Right lobe of liver (tissue), 6 donors: ENCODE results near the gene P4HTM. TPM values are rescaled to one million over a fixed set of nuclear protein-coding genes. Genes with fewer than 3 reads are reported as not detected.
A peak's percentile ranks its signal among the peaks of the same experiment; 100 is the strongest.

Experiments used
- ATAC-seq, 4 donors: fragments of 200-7000 bp; cut with Tn5 transposase; one replicate each; pipeline ENCODE4 v1.9.1; 2020; ENCODE audit warnings: mild to moderate bottlenecking in 4 of 4, moderate library complexity in 4 of 4
- DNase-seq, 3 donors: peaks; one replicate each; pipeline ENCODE4 v3.0.0-alpha.2; 2020
- H3K27ac ChIP-seq, 3 donors: fragments of 200-600 bp; one replicate each; pipeline ENCODE4 v1.8.0; 2022
- H3K27me3 ChIP-seq, 2 donors: fragments of 200-600 bp; one replicate each; pipeline ENCODE4 v1.8.0; 2022
- H3K36me3 ChIP-seq, 4 donors: fragments of 200-600 bp; sonication (generic) in 1 of 4; one replicate each; pipeline versions ENCODE4 v1.5.1 to v1.8.0; 2017 to 2022; ENCODE audit warnings: control low read depth in 1 of 4
- H3K4me1 ChIP-seq, 4 donors: fragments of 200-600 bp; sonication (generic) in 1 of 4; one replicate each; pipeline versions ENCODE4 v1.5.1 to v1.8.0; 2017 to 2022; ENCODE audit warnings: control low read depth in 1 of 4
- H3K4me3 ChIP-seq, 3 donors: fragments of 200-600 bp; one replicate each; pipeline ENCODE4 v1.8.0; 2022
- H3K9me3 ChIP-seq, 4 donors: fragments of 200-600 bp; sonication (generic) in 1 of 4; one replicate each; pipeline versions ENCODE4 v1.5.1 to v1.8.0; 2017 to 2022; ENCODE audit warnings: control low read depth in 1 of 4
- POLR2A ChIP-seq: fragments of 450-650 bp; IDR thresholded peaks from one replicate; pipeline ENCODE4 v1.6.1; 2017; ENCODE audit warnings: antibody characterized with exemption, mild to moderate bottlenecking
- WGBS: methylation state at CpG from one replicate; pipeline ENCODE4 v1.1.6; 2018; ENCODE audit warnings: low coverage, low lambda C conversion rate; ENCODE audit not compliant: insufficient coverage; ENCODE audit errors: missing lambda C conversion rate; 5-methylcytosine and 5-hydroxymethylcytosine counted together
- intact Hi-C, 2 donors: fragments of 100-400 bp; cut with DNase I; formaldehyde crosslinking; loops; one replicate each; pipeline versions ENCODE4 v1.11.2 to v1.14.1; 2022
- total RNA-seq, 6 experiments: library from RNA; depleted of rRNA in 2 of 6; stranded (reverse); fragments of >200 nt in 2 of 6; fragmentation: NEBNext Ultra II Directional in 3 of 6; extraction: Animal tissue kit (Norgen Biotek cat#: 25700) in 3 of 6; gene quantifications; one replicate each; pipeline versions ENCODE4 v1.1.0 to v1.2.4, GENCODE V29; 2016 to 2023
- TF ChIP-seq, protein P1 (sequence below), 4 donors: fragments of 200-600 bp in 3 of 4; fragments of 450-650 bp in 1 of 4; IDR thresholded peaks; one replicate each; pipeline versions ENCODE4 v1.5.1 to v1.8.0; 2016 to 2022; ENCODE audit warnings: antibody characterized with exemption in 4 of 4, mild to moderate bottlenecking in 2 of 4
- donor health status: DM: no; HTN: yes; CAD: no.
- donor health status: DM: no; HTN: no; CAD: no.
- donor health status: DM: no; HTN: no; CAD: no.
- donor health status: DM: no; HTN: yes; CAD: no.
- donor health status: DM: no; HTN: yes; CAD: no.

The P4HTM gene
- total RNA-seq, 6 experiments from 2014 or later, result 7.7 to 19.2 (median 11.1) TPM

DNA sequence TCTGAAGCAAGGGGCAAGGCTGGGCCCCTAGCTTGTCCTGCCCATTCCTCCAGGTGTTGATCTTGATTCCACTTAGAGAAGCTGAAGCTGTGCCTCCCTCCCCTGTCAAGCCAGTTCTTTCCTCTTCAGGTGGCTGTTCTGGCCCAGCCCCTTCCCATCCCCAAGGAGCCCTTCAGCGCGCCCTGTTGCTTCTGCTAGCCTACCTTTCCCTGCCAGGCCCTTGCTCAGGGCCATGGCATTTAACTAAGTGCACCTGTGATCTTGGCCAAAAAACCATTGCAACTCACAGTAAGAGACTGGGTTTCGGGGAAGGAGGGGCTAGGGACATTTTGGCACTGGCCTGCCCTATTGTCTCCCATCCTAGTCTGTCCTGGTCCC, 15.3 kb downstream of the P4HTM start:
- Histone ChIP-seq H3K27ac (peak overlapping the region in 1 of 3 donors; percentile 57), H3K4me1 (peaks cover 0 to 29% (median 11%) of the 10 kb centered on the region in 4 donors), H3K9me3 (no peaks in the 10 kb centered on the region), H3K4me3 (no peak overlapping the region), H3K27me3 (no peaks in the 10 kb centered on the region), H3K36me3 (no peaks in the 10 kb centered on the region)
- WGBS, result 100% methylated on average over 2 of the region's 3 CpGs
- TF ChIP-seq, protein P1, sequence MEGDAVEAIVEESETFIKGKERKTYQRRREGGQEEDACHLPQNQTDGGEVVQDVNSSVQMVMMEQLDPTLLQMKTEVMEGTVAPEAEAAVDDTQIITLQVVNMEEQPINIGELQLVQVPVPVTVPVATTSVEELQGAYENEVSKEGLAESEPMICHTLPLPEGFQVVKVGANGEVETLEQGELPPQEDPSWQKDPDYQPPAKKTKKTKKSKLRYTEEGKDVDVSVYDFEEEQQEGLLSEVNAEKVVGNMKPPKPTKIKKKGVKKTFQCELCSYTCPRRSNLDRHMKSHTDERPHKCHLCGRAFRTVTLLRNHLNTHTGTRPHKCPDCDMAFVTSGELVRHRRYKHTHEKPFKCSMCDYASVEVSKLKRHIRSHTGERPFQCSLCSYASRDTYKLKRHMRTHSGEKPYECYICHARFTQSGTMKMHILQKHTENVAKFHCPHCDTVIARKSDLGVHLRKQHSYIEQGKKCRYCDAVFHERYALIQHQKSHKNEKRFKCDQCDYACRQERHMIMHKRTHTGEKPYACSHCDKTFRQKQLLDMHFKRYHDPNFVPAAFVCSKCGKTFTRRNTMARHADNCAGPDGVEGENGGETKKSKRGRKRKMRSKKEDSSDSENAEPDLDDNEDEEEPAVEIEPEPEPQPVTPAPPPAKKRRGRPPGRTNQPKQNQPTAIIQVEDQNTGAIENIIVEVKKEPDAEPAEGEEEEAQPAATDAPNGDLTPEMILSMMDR (IDR thresholded peaks at IDR 0.05), result no peak
- TF ChIP-seq POLR2A, result no peak
- intact Hi-C loops, result no loop called here
- no peak for DNase-seq
- ATAC-seq, result no peak

DNA sequence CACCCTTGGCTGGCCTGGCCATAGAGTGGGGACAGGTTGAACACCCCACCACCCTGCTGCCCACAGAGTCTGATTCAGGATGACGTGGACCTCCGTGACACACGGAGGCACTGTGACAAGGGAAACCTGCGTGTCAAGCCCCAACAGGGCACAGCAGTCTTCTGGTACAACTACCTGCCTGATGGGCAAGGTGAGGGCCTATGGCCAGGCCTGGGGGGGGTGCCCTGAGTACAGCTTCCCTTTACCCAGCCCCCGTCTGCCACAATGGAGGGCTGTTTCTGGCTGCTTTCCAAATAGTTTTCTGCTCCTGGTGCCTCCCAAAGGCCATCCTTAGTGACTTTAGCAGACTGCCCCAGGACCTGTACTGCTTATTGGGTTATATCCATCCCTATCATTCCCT, 16.0 kb downstream of the P4HTM start:
- 71% methylated on average over 1 of the region's 5 CpGs for WGBS
- Histone ChIP-seq H3K9me3 (no peaks in the 10 kb centered on the region), H3K27me3 (no peaks in the 10 kb centered on the region), H3K4me1 (peaks cover 0 to 29% (median 11%) of the 10 kb centered on the region in 4 donors), H3K4me3 (peak overlapping the region; percentile 65 to 94 (median 77)), H3K36me3 (no peaks in the 10 kb centered on the region), H3K27ac (peak overlapping the region in 1 of 3 donors; percentile 83)
- DNase-seq, result no peak
- intact Hi-C loops, result no loop called here
- no peak for ATAC-seq
- TF ChIP-seq, protein P1 (IDR thresholded peaks at IDR 0.05), result no peak

DNA sequence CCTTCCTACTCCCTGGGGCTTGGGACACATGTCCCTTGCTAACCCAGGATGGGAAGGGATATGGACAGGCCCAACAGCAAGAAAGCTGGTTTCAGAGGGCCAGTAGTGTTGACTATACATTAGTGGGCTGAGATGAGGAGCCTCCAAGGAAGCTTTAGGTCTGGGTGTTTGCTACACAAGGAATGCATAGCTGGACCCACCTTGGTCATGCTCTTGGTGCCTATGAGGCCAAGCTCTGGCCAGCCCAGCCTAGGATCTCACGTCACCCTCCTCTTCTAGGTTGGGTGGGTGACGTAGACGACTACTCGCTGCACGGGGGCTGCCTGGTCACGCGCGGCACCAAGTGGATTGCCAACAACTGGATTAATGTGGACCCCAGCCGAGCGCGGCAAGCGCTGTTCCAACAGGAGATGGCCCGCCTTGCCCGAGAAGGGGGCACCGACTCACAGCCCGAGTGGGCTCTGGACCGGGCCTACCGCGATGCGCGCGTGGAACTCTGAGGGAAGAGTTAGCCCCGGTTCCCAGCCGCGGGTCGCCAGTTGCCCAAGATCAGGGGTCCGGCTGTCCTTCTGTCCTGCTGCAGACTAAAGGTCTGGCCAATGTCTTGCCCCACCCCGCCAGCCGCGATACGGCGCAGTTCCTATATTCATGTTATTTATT, 16.5 kb downstream of the P4HTM start:
- ATAC-seq, result peak in 3 of 4 donors; percentile 0 to 4 (median 1)
- TF ChIP-seq POLR2A, result no peak
- TF ChIP-seq, protein P1 (IDR thresholded peaks at IDR 0.05), result no peak
- Histone ChIP-seq H3K36me3 (peaks cover 0 to under 1% (median 0%) of the 10 kb centered on the region in 4 donors), H3K9me3 (no peaks in the 10 kb centered on the region), H3K4me1 (peaks cover 0 to 29% (median 11%) of the 10 kb centered on the region in 4 donors), H3K4me3 (peak overlapping the region; percentile 65 to 94 (median 77)), H3K27me3 (no peaks in the 10 kb centered on the region), H3K27ac (peak overlapping the region; percentile 83 to 91 (median 86))
- intact Hi-C loops, result no loop called here
- no CpG with 5 or more reads among the region's 32 CpGs for WGBS
- DNase-seq, result no peak

DNA sequence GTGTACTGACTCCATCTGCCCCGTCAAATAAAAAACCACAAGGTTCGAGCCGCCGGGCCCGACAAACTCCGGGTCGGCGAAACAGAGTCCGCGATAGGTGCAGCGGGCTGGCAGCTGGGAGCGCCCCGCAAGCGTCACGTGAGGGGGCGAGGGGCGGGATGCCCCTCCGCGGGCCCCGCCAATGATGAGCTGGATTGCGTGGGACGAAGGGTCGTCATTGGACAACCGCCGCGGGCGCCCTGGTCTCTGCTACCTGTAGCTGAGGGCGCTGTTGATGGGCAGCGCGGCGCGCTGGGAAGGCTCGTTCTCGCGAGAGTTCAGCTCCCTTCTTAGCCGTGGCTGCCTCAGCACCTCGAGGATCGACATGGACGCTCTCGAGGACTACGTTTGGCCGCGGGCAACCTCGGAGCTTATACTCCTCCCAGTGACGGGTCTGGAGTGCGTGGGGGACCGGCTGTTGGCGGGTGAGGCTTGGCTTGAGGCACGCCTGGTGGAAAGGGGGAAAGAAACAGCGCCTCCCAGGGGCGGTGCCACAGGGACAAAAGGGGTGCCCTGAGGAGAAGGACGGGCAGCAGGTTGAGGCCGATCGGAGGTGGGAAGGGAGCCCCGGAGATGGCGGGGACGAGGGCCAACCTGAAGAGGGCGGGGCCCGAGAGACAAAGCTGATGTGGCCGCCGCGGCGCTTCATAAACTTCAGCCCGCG, 17.2 kb downstream of the P4HTM start, which contains the start of gene WDR6:
WDR6 (plus strand) TSS at position 324 of the 703 bp plus-strand sequence; CDS start at position 365, 41 bp downstream.
- peak; percentile 98 for DNase-seq
- WGBS, result 5% methylated on average over 12 of the region's 65 CpGs
- Histone ChIP-seq H3K36me3 (peaks cover 0 to 7% (median 0%) of the 10 kb centered on the region in 4 donors), H3K9me3 (no peaks in the 10 kb centered on the region), H3K27me3 (no peaks in the 10 kb centered on the region), H3K4me1 (peaks cover 0 to 29% (median 11%) of the 10 kb centered on the region in 4 donors), H3K4me3 (peak within 1 kb of the TSS; percentile 65 to 94 (median 77)), H3K27ac (peak within 1 kb of the TSS; percentile 83 to 91 (median 86))
- intact Hi-C loops, result no loop called here
- peak; percentile 84 to 94 (median 94) for ATAC-seq
- TF ChIP-seq POLR2A, result peak; percentile 52
- TF ChIP-seq, protein P1 (IDR thresholded peaks at IDR 0.05), result peak; percentile 46 to 56 (median 50)
